IMR-90 (cell line): Measurements from ENCODE around the gene HOMER3. TPM values are rescaled to one million over a fixed set of nuclear protein-coding genes. Genes with fewer than 3 reads are reported as not detected.

Source experiments
- ATAC-seq: fragments of 200-7000 bp; cut with Tn5 transposase; 2 replicates; pipeline ENCODE4 v1.9.1; 2020; ENCODE audit warnings: low read depth, mild to moderate bottlenecking, moderate library complexity
- BruUV-seq: library from RNA; stranded (reverse); fragments of 400-500 nt; replicated peaks from 2 replicates; lab custom pipeline; 2021; lab: Mats Ljungman, UMichigan
- CTCF ChIA-PET: fragments of 300-600 bp; formaldehyde crosslinking; extraction: SDS; loops from one replicate; lab custom pipeline; 2021; ENCODE audit warnings: antibody characterized with exemption; lab: Yijun Ruan, JAX
- POLR2A ChIA-PET: fragments of 300-600 bp; sonication (Branson Sonifier 250); formaldehyde crosslinking; loops from one replicate; lab custom pipeline; 2022; ENCODE audit warnings: antibody characterized with exemption; ENCODE audit not compliant: unreplicated experiment; lab: Charles Lee
- DNase-seq: peaks from one replicate; pipeline ENCODE4 v3.0.0; 2013
- H2AFZ ChIP-seq: replicated peaks from 2 replicates; pipeline ENCODE3; 2013; ENCODE audit warnings: low read length, mild to moderate bottlenecking; ENCODE audit not compliant: poor library complexity
- H2AK5ac ChIP-seq: 2 replicates; pipeline ENCODE4 v1.6.1; 2013; ENCODE audit warnings: low read depth, low read length, inconsistent platforms
- H2AK9ac ChIP-seq: replicated peaks from 2 replicates; pipeline ENCODE3; 2013; ENCODE audit warnings: mild to moderate bottlenecking, low read depth, low read length, moderate library complexity; ENCODE audit not compliant: poor library complexity
- H2BK120ac ChIP-seq: 2 replicates; pipeline ENCODE4 v1.6.1; 2013; ENCODE audit warnings: low read depth, low read length, inconsistent platforms
- H2BK15ac ChIP-seq: 3 replicates; pipeline ENCODE4 v1.6.1; 2013; ENCODE audit warnings: low read depth, low read length, inconsistent platforms
- H2BK20ac ChIP-seq: 2 replicates; pipeline ENCODE4 v1.6.1; 2013; ENCODE audit warnings: low read depth, mild to moderate bottlenecking, inconsistent platforms, low read length, moderate library complexity
- H2BK5ac ChIP-seq: 2 replicates; pipeline ENCODE4 v1.6.1; 2013; ENCODE audit warnings: mild to moderate bottlenecking, low read depth, low read length, inconsistent platforms; ENCODE audit not compliant: poor library complexity, severe bottlenecking
- H3K14ac ChIP-seq: replicated peaks from 2 replicates; pipeline ENCODE4 v1.6.1; 2013; ENCODE audit warnings: low read depth, low read length, inconsistent platforms
- H3K18ac ChIP-seq: 2 replicates; pipeline ENCODE4 v1.6.1; 2013; ENCODE audit warnings: low read depth, low read length, control low read depth
- H3K23ac ChIP-seq: 2 replicates; pipeline ENCODE4 v1.6.1; 2013; ENCODE audit warnings: low read depth, low read length, inconsistent platforms
- H3K27ac ChIP-seq: 2 replicates; pipeline ENCODE4 v1.5.1; 2013; ENCODE audit warnings: mild to moderate bottlenecking, control low read depth, low read length; ENCODE audit not compliant: insufficient read depth
- H3K27me3 ChIP-seq: 2 replicates; pipeline ENCODE4 v1.6.1; 2013; ENCODE audit warnings: low read length; ENCODE audit not compliant: control insufficient read depth, insufficient read depth
- H3K36me3 ChIP-seq: 2 replicates; pipeline ENCODE4 v1.6.1; 2013; ENCODE audit warnings: low read length, mixed read lengths; ENCODE audit not compliant: control insufficient read depth, insufficient read depth
- H3K4ac ChIP-seq: 2 replicates; pipeline ENCODE4 v1.6.1; 2013; ENCODE audit warnings: low read depth, low read length, inconsistent platforms
- H3K4me1 ChIP-seq: 2 replicates; pipeline ENCODE4 v1.6.1; 2013; ENCODE audit warnings: low read length, mixed read lengths; ENCODE audit not compliant: control insufficient read depth, insufficient read depth
- H3K4me2 ChIP-seq: 2 replicates; pipeline ENCODE4 v1.6.1; 2013; ENCODE audit warnings: low read depth, mild to moderate bottlenecking, control low read depth, low read length, moderate library complexity
- H3K4me3 ChIP-seq: 2 replicates; pipeline ENCODE4 v1.5.1; 2013; ENCODE audit warnings: low read depth, mild to moderate bottlenecking, control low read depth, low read length, moderate library complexity; ENCODE audit not compliant: insufficient read depth
- H3K56ac ChIP-seq: 2 replicates; pipeline ENCODE4 v1.6.1; 2013; ENCODE audit warnings: low read length, inconsistent platforms; ENCODE audit not compliant: insufficient read depth; ENCODE audit errors: extremely low read depth
- H3K79me1 ChIP-seq, 2 experiments: 2 replicates each; pipeline ENCODE4 v1.6.1; 2013; ENCODE audit warnings: low read length in 2 of 2, inconsistent platforms in 1 of 2, low read depth in 1 of 2
- H3K9ac ChIP-seq: 2 replicates; pipeline ENCODE4 v1.6.1; 2013; ENCODE audit warnings: low read depth, low read length, control low read depth
- H3K9me1 ChIP-seq: 2 replicates; pipeline ENCODE4 v1.6.1; 2013; ENCODE audit warnings: low read length, inconsistent platforms; ENCODE audit not compliant: insufficient read depth
- H3K9me3 ChIP-seq: 2 replicates; pipeline ENCODE4 v1.6.1; 2013; ENCODE audit warnings: low read length; ENCODE audit not compliant: control insufficient read depth, insufficient read depth
- H4K20me1 ChIP-seq: 2 replicates; pipeline ENCODE4 v1.6.1; 2013; ENCODE audit warnings: low read length, inconsistent platforms; ENCODE audit not compliant: insufficient read depth
- H4K5ac ChIP-seq: 2 replicates; pipeline ENCODE4 v1.6.1; 2013; ENCODE audit warnings: mild to moderate bottlenecking, low read depth, low read length, control low read depth
- H4K8ac ChIP-seq, 2 experiments: 2 replicates each; pipeline ENCODE4 v1.6.1; 2013; ENCODE audit warnings: low read depth in 2 of 2, low read length in 2 of 2, control low read depth in 1 of 2, inconsistent platforms in 1 of 2
- H4K91ac ChIP-seq: 2 replicates; pipeline ENCODE4 v1.6.1; 2013; ENCODE audit warnings: low read depth, low read length, inconsistent platforms; ENCODE audit not compliant: insufficient read depth
- BHLHE40 ChIP-seq: fragments of 150-350 bp; IDR thresholded peaks from 2 replicates; pipeline ENCODE4 v1.6.1; 2016; ENCODE audit warnings: mild to moderate bottlenecking, low read depth, low read length
- CEBPB ChIP-seq: IDR thresholded peaks from 2 replicates; pipeline ENCODE4 v1.6.1; 2012; ENCODE audit warnings: low read depth, low read length, improper control_type of control experiment
- MAFK ChIP-seq: IDR thresholded peaks from 2 replicates; pipeline ENCODE4 v1.6.1; 2012; ENCODE audit warnings: low read depth, low read length, improper control_type of control experiment
- MAZ ChIP-seq: IDR thresholded peaks from 2 replicates; pipeline ENCODE4 v1.6.1; 2012; ENCODE audit warnings: low read depth, mild to moderate bottlenecking, low read length, improper control_type of control experiment, moderate library complexity, borderline replicate concordance
- MXI1 ChIP-seq: IDR thresholded peaks from 2 replicates; pipeline ENCODE4 v1.6.1; 2012; ENCODE audit warnings: low read depth, mild to moderate bottlenecking, low read length, moderate library complexity, borderline replicate concordance
- NFE2L2 ChIP-seq: fragments of 150-350 bp; IDR thresholded peaks from 2 replicates; pipeline ENCODE4 v1.6.1; 2016; ENCODE audit warnings: low read depth, mild to moderate bottlenecking, low read length
- POLR2A ChIP-seq: IDR thresholded peaks from 2 replicates; pipeline ENCODE4 v1.6.1; 2012; ENCODE audit warnings: mild to moderate bottlenecking, low read depth, low read length
- RAD21 ChIP-seq: IDR thresholded peaks from 2 replicates; pipeline ENCODE4 v1.6.1; 2012; ENCODE audit warnings: low read length, improper control_type of control experiment
- RCOR1 ChIP-seq: IDR thresholded peaks from 2 replicates; pipeline ENCODE4 v1.6.1; 2012; ENCODE audit warnings: mild to moderate bottlenecking, low read length, improper control_type of control experiment; ENCODE audit not compliant: insufficient replicate concordance
- RFX5 ChIP-seq: IDR thresholded peaks from 2 replicates; pipeline ENCODE4 v1.8.0; 2012; ENCODE audit warnings: low read depth, mild to moderate bottlenecking, low read length, moderate library complexity
- WGBS, 2 experiments: methylation state at CpG; one replicate each; pipeline versions ENCODE4 v1.1.5 to v1.1.7; 2013; ENCODE audit warnings: missing lambda C conversion rate in 2 of 2; ENCODE audit not compliant: insufficient read length in 1 of 2; ENCODE audit errors: extremely low coverage in 2 of 2; 5-methylcytosine and 5-hydroxymethylcytosine counted together
- dilution Hi-C: fragments of 300-500 bp; cut with HindIII; formaldehyde crosslinking; loops from one replicate; pipeline ENCODE4 v1.14.3; 2018; ENCODE audit warnings: low sequenced_read_pairs; ENCODE audit not compliant: unreplicated experiment
- in situ Hi-C: fragments of 300-500 bp; cut with MboI; formaldehyde crosslinking; loops from 3 replicates; pipeline ENCODE4 v1.14.3; 2019; ENCODE audit warnings: low sequenced_read_pairs, inconsistent platforms, mixed read lengths
- intact Hi-C: fragments of 100-400 bp; cut with micrococcal nuclease; formaldehyde crosslinking; loops from 2 replicates; pipeline ENCODE4 v1.10.0; 2022
- polyA plus RNA-seq, 3 experiments: library from polyadenylated mRNA; depleted of rRNA; stranded (reverse); fragments of >200 nt; gene quantifications; 2 replicates each; pipeline ENCODE4 v1.2.3, GENCODE V29; 2012; ENCODE audit warnings: low replicate concordance in 1 of 3
- total RNA-seq: library from RNA; depleted of rRNA; stranded (reverse); fragments of >200 nt; gene quantifications from 2 replicates; pipeline ENCODE4 v1.2.3, GENCODE V29; 2012
- TF ChIP-seq, protein P1 (sequence below): conservative IDR thresholded peaks from 2 replicates; pipeline ENCODE4 v1.5.1; 2012; ENCODE audit warnings: mild to moderate bottlenecking, low read depth, low read length, improper control_type of control experiment
- TF ChIP-seq, protein P2 (sequence below): fragments of 150-350 bp; IDR thresholded peaks from 2 replicates; pipeline ENCODE4 v1.6.1; 2016; ENCODE audit warnings: low read depth, mild to moderate bottlenecking, low read length, moderate library complexity, borderline replicate concordance
- TF ChIP-seq, protein P3 (sequence below): fragments of 150-350 bp; IDR thresholded peaks from 2 replicates; pipeline ENCODE4 v1.6.1; 2017; ENCODE audit warnings: mild to moderate bottlenecking, antibody characterized with exemption, low read length, low read depth

The HOMER3 gene
- total and polyA plus RNA-seq, 2 of the 4 experiments (the other 2 are of a cell fraction), result 53.4 to 77.0 TPM

DNA sequence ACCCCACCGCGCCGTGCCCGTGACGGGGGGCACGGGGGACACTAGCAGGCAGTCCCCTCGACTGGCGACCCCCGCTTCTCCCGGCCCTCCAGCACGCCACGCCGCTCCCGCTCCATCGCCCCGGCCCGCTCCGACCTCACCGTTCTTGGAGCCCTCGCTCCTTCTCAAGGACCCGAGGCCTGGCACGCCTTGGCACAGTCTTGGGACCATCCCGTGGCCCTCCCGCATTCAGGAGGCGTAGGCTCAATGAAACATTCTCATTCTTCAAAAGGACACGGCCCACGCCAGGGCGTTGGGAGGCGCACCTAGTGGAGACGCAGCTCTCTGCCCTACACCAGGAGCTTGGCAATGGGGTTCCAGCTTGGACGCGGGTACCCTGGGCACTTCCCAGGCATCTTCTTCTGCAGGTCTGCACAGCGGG, 44.6 kb downstream of the HOMER3 start:
- no peak overlapping the region for H3K23ac ChIP-seq
- no peak; the same call in 1 of the 2 replicates for ATAC-seq
- peaks cover 27% of the 10 kb centered on the region for H4K20me1 ChIP-seq
- peaks cover 8% of the 10 kb centered on the region; the same call in 1 of the 2 replicates for H3K4me1 ChIP-seq
- H3K9me3 ChIP-seq, result no peaks in the 10 kb centered on the region
- dilution Hi-C loops, result no loop called here
- H3K9ac ChIP-seq, result no peak overlapping the region
- no TSS peak for BruUV-seq
- peaks cover 25% of the 10 kb centered on the region for H3K36me3 ChIP-seq
- no peak overlapping the region for H2BK5ac ChIP-seq
- in situ Hi-C loops, result no loop called here
- ChIA-PET CTCF (interaction anchor here (1.0 to 1.3 kb wide), 2 partner anchors 91 to 100 kb away, joined by 3 to 7 read pairs; no protein-coding TSS in a partner anchor), POLR2A (no interaction called here)
- TF ChIP-seq, protein P1, sequence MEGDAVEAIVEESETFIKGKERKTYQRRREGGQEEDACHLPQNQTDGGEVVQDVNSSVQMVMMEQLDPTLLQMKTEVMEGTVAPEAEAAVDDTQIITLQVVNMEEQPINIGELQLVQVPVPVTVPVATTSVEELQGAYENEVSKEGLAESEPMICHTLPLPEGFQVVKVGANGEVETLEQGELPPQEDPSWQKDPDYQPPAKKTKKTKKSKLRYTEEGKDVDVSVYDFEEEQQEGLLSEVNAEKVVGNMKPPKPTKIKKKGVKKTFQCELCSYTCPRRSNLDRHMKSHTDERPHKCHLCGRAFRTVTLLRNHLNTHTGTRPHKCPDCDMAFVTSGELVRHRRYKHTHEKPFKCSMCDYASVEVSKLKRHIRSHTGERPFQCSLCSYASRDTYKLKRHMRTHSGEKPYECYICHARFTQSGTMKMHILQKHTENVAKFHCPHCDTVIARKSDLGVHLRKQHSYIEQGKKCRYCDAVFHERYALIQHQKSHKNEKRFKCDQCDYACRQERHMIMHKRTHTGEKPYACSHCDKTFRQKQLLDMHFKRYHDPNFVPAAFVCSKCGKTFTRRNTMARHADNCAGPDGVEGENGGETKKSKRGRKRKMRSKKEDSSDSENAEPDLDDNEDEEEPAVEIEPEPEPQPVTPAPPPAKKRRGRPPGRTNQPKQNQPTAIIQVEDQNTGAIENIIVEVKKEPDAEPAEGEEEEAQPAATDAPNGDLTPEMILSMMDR, result no peak
- TF ChIP-seq MXI1 (no peak), MAZ (no peak), CEBPB (no peak), MAFK (no peak), BHLHE40 (no peak), RFX5 (no peak), POLR2A (no peak), NFE2L2 (no peak), RAD21 (no peak), RCOR1 (no peak)
- TF ChIP-seq, protein P2, sequence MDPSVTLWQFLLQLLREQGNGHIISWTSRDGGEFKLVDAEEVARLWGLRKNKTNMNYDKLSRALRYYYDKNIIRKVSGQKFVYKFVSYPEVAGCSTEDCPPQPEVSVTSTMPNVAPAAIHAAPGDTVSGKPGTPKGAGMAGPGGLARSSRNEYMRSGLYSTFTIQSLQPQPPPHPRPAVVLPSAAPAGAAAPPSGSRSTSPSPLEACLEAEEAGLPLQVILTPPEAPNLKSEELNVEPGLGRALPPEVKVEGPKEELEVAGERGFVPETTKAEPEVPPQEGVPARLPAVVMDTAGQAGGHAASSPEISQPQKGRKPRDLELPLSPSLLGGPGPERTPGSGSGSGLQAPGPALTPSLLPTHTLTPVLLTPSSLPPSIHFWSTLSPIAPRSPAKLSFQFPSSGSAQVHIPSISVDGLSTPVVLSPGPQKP, result no peak
- TF ChIP-seq, protein P3, sequence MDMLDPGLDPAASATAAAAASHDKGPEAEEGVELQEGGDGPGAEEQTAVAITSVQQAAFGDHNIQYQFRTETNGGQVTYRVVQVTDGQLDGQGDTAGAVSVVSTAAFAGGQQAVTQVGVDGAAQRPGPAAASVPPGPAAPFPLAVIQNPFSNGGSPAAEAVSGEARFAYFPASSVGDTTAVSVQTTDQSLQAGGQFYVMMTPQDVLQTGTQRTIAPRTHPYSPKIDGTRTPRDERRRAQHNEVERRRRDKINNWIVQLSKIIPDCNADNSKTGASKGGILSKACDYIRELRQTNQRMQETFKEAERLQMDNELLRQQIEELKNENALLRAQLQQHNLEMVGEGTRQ, result no peak
- no peak for DNase-seq
- peak overlapping the region; percentile 48; the same call in 1 of the 2 replicates for H3K4me2 ChIP-seq
- H3K56ac ChIP-seq, result no peak overlapping the region
- intact Hi-C loops, result loop anchor here (1.0 kb wide), 1 partner anchor 21 kb away; no protein-coding TSS in a partner anchor
- 12% methylated on average over 20 of the region's 33 CpGs; no CpG with 5 or more reads in 1 of the 2 experiments for WGBS, 2 experiments
- H2BK20ac ChIP-seq, result no peak overlapping the region
- H4K8ac ChIP-seq, result no peak overlapping the region
- peaks cover 7% of the 10 kb centered on the region; the same call in 1 of the 2 replicates for H3K27me3 ChIP-seq
- no peak overlapping the region for H3K14ac ChIP-seq
- H3K79me1 ChIP-seq, result peaks cover 0 to 3% of the 10 kb centered on the region in 2 experiments; a peak in 1 of 4 replicates
- H2AK9ac ChIP-seq, result peak overlapping the region; percentile 28
- H2AFZ ChIP-seq, result peak overlapping the region; percentile 58
- no peak overlapping the region for H3K4ac ChIP-seq
- H3K18ac ChIP-seq, result no peak overlapping the region
- no peak overlapping the region; the same call in 1 of the 2 replicates for H2AK5ac ChIP-seq
- H3K27ac ChIP-seq, result no peak overlapping the region
- no peak overlapping the region for H2BK120ac ChIP-seq
- H3K4me3 ChIP-seq, result no peak overlapping the region; the same call in 1 of the 2 replicates
- no peak overlapping the region for H4K5ac ChIP-seq
- H3K9me1 ChIP-seq, result no peaks in the 10 kb centered on the region
- no peak overlapping the region for H2BK15ac ChIP-seq
- H4K91ac ChIP-seq, result no peak overlapping the region
